ENCODE measurements around the gene CRTAC1. TPM values are rescaled to one million over a fixed set of nuclear protein-coding genes. Genes with fewer than 3 reads are reported as not detected.

The CRTAC1 gene
- total RNA-seq, 2 experiments from 2014 or later, result not detected

DNA sequence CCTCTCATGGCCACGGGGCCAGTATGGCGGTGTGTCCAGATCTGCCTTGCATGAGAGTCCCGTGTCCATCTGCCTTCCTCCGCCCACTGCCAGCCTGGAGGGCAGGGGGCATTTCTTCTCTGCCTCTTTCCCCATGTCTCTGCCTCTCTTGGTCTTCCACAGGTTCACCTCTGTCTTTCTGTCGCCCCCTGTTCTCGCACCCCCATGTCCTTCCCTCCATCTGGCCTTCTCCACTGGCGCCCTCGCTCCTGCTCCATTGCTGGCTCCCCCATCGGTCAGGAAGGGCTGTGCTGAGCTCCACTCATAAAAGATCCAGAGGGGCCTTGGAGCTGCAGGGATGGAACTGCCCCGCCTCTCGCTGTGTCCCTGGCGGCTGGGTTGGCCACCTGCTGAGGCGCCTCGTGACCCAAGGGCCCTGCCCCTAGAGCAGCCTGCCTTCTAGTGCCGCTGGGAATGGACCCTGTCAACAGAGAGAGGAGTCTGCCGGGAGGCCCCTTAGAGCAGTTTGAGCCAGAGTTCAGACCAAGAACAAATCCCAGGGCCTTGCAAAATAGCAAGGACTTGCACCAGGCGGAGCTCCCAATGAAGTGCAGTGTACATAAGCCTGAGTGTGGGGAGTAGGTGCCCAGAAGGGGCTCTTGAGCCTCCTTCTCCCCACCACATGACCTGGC is 138.8 kb downstream of the CRTAC1 start:
- Mint-ChIP-seq H3K4me1 (no peaks in the 10 kb centered on the region), H3K27ac (no peak overlapping the region), H3K36me3 (no peaks in the 10 kb centered on the region), H3K9me3 (ENCODE audit: low read depth) (no peaks in the 10 kb centered on the region), H3K27me3 (peaks cover 13% of the 10 kb centered on the region), H3K4me3 (no peak overlapping the region)
- no peak for DNase-seq
- no peak for ATAC-seq
- CTCF ChIA-PET, result no interaction called here

DNA sequence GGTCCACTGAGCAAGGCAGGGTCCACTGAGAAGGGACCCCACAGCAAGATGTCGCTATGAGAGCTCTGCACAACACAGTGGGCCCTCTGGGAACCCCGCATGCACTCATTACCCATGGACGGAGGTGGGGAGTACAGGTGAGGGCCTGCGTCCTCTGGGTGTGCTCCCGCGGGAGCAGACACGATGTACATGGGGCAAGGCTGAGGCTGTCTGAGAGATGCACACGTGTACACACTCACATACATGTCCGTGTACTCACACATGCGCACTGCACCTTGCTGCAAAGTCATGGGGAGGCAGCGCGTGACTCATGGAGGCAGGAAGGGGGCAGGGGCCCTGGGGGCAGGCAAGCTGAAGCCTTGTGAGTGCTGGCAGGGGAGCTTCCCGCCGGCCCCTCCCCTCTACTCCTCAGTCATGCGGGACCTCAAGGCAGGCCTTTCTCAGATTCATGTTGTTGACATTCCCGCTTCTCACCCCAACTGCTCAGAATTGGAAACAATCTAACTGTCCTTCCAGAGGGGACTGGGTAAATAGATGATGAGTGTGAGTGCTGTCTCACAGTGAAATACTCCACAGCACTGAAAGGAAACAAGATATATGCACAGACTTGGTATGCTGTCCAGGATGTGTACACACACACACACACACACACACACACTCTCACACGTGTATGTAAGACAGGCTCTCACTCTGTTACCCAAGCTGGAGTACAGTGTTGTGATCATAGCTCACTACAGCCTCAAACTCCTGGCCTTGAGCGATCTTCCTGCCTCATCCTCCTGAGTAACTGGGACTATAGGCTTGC is 140.8 kb downstream of the CRTAC1 start:
- no peaks in the 10 kb centered on the region for H3K9me3 Mint-ChIP-seq (ENCODE audit: low read depth)

DNA sequence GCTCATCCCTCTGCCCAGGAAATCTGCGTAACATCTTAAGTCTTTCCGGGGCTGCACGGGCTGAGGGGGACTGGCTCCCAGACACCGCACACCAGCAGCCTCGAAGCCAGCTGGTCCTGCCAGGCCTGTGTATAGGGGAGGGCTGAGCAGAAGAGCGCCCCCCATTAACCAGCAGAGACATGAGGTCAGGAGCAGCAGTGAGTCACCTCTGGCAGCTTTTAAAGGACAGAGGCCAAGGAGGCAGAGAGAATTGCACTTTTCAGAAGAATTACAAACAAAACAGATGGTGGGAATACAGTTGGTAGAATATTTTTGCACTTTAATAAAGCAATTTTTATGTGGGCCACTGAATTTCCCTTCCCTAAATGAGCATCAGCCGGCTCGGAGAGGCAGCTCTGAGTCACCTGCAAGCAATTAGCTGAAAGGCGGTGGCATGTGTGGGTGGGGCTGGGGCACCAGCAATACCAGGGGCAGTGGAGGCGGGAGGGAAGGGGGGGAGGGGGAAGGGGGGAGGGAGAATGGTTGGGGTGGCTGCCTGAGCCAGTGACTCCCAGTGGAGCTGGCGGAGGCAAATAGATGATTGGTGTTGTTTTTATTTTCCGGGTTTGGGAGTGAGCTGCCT is 141.7 kb downstream of the CRTAC1 start:
- no peak overlapping the region for H3K4me3 Mint-ChIP-seq
- no peak overlapping the region for H3K27ac Mint-ChIP-seq
- CTCF ChIA-PET, result interaction anchor here (0.8 to 1.3 kb wide), 3 partner anchors 20 to 421 kb away, joined by 3 read pairs; no protein-coding TSS in a partner anchor
- H3K27me3 Mint-ChIP-seq, result peaks cover 10% of the 10 kb centered on the region
- DNase-seq (no peak), ATAC-seq (no peak)
- no peaks in the 10 kb centered on the region for H3K36me3 Mint-ChIP-seq
- H3K4me1 Mint-ChIP-seq, result no peaks in the 10 kb centered on the region
- no peaks in the 10 kb centered on the region for H3K9me3 Mint-ChIP-seq (ENCODE audit: low read depth)

More for the DNA sequence above, 140.8 kb downstream of the CRTAC1 start:
- H3K27ac Mint-ChIP-seq, result no peak overlapping the region
- DNase-seq, result no peak
- ATAC-seq, result no peak
- H3K27me3 Mint-ChIP-seq, result peaks cover 13% of the 10 kb centered on the region
- CTCF ChIA-PET, result interaction anchor here (1.3 kb wide), 1 partner anchor 21 kb away, joined by 3 read pairs; no protein-coding TSS in a partner anchor
- H3K4me1 Mint-ChIP-seq, result no peaks in the 10 kb centered on the region
- H3K4me3 Mint-ChIP-seq, result no peak overlapping the region
- H3K36me3 Mint-ChIP-seq, result no peaks in the 10 kb centered on the region

DNA sequence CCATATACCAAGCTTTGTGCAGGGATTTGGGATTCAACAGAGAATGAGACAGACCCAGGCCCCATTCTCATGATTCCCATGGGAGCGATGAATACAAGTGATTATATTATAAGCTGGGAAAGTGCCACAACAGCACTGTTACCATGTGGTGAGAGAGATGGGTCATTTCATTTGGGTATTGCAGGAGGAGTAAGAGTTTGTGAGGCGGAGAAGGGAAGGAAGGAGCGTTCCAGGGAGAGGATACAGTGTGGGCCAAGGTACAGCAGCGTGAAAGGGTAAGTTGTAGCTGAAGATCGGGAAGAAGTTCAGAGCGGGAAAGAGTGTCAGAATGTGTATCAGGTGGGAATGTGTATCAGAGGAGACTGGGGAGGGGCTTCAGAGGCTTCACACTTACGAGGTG is 142.3 kb downstream of the CRTAC1 start:
- H3K4me3 Mint-ChIP-seq, result no peak overlapping the region
- H3K27me3 Mint-ChIP-seq, result peaks cover 6% of the 10 kb centered on the region
- DNase-seq (no peak), ATAC-seq (no peak)
- no peaks in the 10 kb centered on the region for H3K36me3 Mint-ChIP-seq
- CTCF ChIA-PET, result interaction anchor here (0.8 to 1.1 kb wide), 3 partner anchors 20 to 421 kb away, joined by 3 read pairs; no protein-coding TSS in a partner anchor
- no peaks in the 10 kb centered on the region for H3K9me3 Mint-ChIP-seq (ENCODE audit: low read depth)
- H3K4me1 Mint-ChIP-seq, result no peaks in the 10 kb centered on the region
- H3K27ac Mint-ChIP-seq, result no peak overlapping the region

DNA sequence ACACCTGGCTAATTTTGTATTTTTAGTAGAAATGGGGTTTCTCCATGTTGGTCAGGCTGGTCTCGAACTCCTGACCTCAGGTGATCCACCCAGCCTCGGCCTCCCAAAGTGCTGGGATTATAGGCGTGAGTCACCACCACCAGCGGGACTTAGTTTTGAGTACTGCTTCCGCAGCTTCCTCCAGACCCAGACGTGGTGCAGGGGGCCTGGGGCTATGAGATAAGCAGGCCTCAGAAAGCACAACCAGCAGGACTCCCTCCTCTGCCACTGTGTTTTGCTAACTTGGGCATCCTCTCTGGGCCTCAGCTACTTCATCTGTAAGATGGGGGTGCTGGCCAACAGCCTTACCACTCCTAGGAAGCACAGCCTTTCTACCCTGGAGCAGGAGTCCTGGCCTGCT is 143.0 kb downstream of the CRTAC1 start:
- CTCF ChIA-PET, result interaction anchor here (1.1 kb wide), 1 partner anchor 19 kb away, joined by 3 read pairs; no protein-coding TSS in a partner anchor
- ATAC-seq (no peak), DNase-seq (no peak)
- Mint-ChIP-seq H3K36me3 (no peaks in the 10 kb centered on the region), H3K27me3 (peaks cover under 1% of the 10 kb centered on the region), H3K4me3 (no peak overlapping the region), H3K4me1 (no peaks in the 10 kb centered on the region), H3K9me3 (ENCODE audit: low read depth) (no peaks in the 10 kb centered on the region), H3K27ac (no peak overlapping the region)

DNA sequence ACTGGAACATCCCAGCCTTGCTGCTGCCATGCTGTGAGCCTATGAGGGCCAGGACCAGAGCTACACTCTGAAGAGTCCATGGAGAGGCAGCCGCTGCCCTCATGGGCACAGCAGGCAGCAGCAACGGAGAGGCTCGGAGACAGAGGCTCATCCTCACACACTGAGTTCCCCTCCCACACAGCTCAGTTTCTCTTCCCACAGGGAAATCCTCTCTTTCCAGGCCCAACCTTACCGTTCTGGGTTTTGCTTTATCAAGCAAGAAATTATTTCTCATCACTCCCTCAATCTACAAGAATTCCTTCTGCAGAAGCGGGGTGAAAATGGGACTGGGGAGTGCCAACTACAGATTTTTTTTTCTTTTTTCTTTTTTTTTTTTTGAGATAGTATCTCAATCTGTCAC is 144.1 kb downstream of the CRTAC1 start:
- Mint-ChIP-seq H3K36me3 (no peaks in the 10 kb centered on the region), H3K27ac (no peak overlapping the region), H3K27me3 (no peaks in the 10 kb centered on the region), H3K9me3 (ENCODE audit: low read depth) (no peaks in the 10 kb centered on the region), H3K4me1 (no peaks in the 10 kb centered on the region), H3K4me3 (no peak overlapping the region)
- DNase-seq, result no peak
- CTCF ChIA-PET, result interaction anchor here (0.8 to 1.5 kb wide), 2 partner anchors 28 to 155 kb away, joined by 4 read pairs; no protein-coding TSS in a partner anchor
- ATAC-seq, result no peak

DNA sequence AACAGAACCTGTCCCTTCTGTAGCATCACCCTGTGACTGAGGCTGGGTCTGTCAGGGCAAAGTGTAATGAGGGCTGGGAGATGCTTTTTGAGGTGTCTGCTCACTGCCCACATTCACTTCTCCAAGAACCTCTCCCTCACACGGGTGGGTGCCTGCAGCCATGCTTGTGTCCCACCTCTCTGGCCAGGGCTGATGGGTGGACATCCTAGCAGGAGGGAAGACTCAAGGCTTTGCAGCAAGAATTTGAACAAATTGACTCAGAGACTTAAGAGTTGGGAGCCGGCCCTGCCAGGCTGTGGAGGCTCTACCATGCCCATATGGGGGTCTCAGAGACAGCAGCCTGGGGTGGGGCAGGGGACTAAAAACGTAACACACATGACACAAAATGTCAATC is 147.3 kb downstream of the CRTAC1 start:
- Mint-ChIP-seq H3K4me3 (no peak overlapping the region), H3K27ac (no peak overlapping the region), H3K36me3 (no peaks in the 10 kb centered on the region), H3K4me1 (no peaks in the 10 kb centered on the region), H3K9me3 (ENCODE audit: low read depth) (no peaks in the 10 kb centered on the region), H3K27me3 (no peaks in the 10 kb centered on the region)
- ATAC-seq (no peak), DNase-seq (no peak)
- CTCF ChIA-PET, result no interaction called here

DNA sequence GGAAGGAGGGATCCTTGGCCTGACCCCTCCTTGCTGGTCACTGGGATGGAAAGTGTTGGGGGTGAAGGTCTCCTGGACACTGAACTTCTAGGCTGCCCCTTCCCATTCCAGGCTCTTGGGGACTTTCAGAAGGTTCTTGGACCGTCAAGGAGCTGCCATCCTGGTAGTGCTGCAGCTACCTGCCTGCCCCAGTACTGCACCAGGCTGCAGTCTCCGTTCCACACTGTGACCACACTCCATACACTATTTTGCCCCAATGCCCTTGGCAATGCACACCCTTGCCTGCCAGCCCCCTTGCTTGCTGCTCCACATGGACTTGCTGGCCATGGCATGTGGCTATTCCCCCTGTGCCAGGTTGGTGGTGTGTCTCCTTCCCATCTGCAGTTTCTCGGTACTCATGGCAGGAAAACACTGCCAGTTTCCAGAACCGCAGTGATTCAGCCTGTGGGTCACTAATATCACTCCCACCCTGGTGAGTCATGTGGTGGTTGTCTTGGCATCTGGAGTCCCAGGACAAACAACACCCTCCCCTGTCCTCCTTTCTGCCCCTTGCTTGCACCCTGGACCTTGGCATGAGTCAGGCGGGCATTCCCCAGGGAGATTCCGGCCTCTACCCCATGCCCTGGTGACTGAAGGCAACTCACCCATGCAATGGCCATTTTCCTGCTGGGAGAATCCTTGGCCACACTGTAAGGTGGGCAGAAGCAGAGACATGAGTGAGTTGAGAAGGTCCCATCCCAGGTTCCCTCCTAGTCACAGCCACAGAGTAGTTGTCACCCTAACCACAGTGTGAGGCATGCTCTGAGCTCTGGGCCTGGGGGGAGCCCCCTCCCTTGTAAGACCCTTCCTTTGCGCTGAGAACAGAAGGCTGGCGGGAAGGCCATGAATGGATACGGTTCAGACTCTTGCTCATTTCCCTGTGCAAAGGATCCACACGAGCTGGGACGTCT is 148.0 kb downstream of the CRTAC1 start:
- Mint-ChIP-seq H3K27me3 (no peaks in the 10 kb centered on the region), H3K4me1 (no peaks in the 10 kb centered on the region), H3K27ac (no peak overlapping the region), H3K36me3 (no peaks in the 10 kb centered on the region), H3K4me3 (no peak overlapping the region), H3K9me3 (ENCODE audit: low read depth) (no peaks in the 10 kb centered on the region)
- DNase-seq (no peak), ATAC-seq (no peak)
- CTCF ChIA-PET, result interaction anchor here (0.8 kb wide), 1 partner anchor 90 kb away, joined by 3 read pairs; no protein-coding TSS in a partner anchor

DNA sequence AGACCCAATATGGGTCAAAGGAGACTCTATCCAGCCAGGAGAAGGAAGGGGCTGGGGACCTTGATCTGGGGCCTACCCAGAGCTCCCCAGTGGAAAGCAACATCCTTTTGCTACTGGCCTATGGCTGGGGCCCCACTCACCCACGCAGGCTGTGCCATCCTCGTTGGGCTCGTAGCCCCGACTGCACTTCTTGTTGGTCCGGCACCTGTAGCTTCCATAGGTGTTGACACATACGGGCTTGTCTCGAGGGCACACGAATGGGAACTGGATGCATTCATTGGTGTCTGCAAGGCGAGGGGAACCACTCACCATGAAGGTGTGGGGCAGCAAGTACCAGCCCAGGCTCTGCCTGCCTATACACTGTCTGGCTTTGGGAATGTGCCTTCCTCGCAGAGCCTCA is 150.3 kb downstream of the CRTAC1 start:
- CTCF ChIA-PET, result interaction anchor here (1.4 kb wide), 2 partner anchors 11 to 88 kb away, joined by 4 read pairs; no protein-coding TSS in a partner anchor
- H3K27me3 Mint-ChIP-seq, result no peaks in the 10 kb centered on the region
- no peak for ATAC-seq
- no peaks in the 10 kb centered on the region for H3K36me3 Mint-ChIP-seq
- no peaks in the 10 kb centered on the region for H3K9me3 Mint-ChIP-seq (ENCODE audit: low read depth)
- no peak overlapping the region for H3K4me3 Mint-ChIP-seq
- H3K27ac Mint-ChIP-seq, result no peak overlapping the region
- DNase-seq, result no peak
- no peaks in the 10 kb centered on the region for H3K4me1 Mint-ChIP-seq

DNA sequence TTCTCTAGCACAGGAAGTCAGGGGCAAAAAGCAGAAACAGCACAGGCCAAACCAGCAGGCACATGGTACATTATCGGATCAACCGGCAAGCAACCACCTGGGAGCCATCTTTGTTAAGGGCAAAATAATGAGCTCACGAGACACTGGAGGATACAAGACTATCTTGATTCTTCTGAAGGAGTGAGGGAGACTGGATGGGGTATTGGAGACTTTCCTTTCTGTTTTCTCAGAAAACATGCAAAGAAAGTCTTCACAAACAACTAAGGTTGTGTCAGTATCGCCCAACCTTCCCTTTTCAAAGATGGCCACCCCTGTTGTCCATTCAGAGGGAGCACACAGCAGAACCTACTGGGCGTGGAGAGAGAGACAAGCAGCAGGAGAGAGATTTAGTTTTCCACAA is 151.2 kb downstream of the CRTAC1 start:
- Mint-ChIP-seq H3K9me3 (ENCODE audit: low read depth) (no peaks in the 10 kb centered on the region), H3K4me1 (no peaks in the 10 kb centered on the region), H3K27ac (no peak overlapping the region), H3K27me3 (peaks cover 3% of the 10 kb centered on the region), H3K4me3 (no peak overlapping the region), H3K36me3 (no peaks in the 10 kb centered on the region)
- ATAC-seq (no peak), DNase-seq (no peak)
- CTCF ChIA-PET, result interaction anchor here (1.4 kb wide), 1 partner anchor 10 kb away, joined by 4 read pairs; no protein-coding TSS in a partner anchor

DNA sequence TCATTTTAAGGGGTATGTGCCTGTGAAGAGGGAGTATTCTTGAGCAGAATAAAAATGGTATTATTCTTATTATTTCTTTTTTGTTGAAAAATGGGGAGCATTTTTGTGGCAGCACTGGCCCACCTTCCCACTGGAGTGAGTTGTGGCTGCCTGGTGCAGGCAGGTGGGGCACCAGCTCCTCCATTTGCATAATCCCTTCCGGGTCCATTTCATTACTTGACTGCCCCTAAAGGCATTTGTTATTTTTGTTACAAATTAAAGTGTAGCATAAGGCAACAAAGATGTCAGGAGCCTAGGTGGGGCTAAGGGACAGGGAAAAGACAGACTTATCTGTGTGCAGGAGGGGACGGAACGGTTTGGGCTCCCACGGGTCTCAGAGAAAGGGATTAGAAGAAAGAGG is 154.0 kb downstream of the CRTAC1 start:
- H3K4me1 Mint-ChIP-seq, result no peaks in the 10 kb centered on the region
- ATAC-seq (no peak), DNase-seq (no peak)
- H3K27ac Mint-ChIP-seq, result no peak overlapping the region
- CTCF ChIA-PET, result interaction anchor here (1.0 to 2.3 kb wide), 3 partner anchors 84 to 174 kb away, joined by 4 to 6 read pairs (median 4); no protein-coding TSS in a partner anchor
- H3K9me3 Mint-ChIP-seq (ENCODE audit: low read depth), result no peaks in the 10 kb centered on the region
- H3K27me3 Mint-ChIP-seq, result peaks cover 8% of the 10 kb centered on the region
- no peak overlapping the region for H3K4me3 Mint-ChIP-seq
- no peaks in the 10 kb centered on the region for H3K36me3 Mint-ChIP-seq

DNA sequence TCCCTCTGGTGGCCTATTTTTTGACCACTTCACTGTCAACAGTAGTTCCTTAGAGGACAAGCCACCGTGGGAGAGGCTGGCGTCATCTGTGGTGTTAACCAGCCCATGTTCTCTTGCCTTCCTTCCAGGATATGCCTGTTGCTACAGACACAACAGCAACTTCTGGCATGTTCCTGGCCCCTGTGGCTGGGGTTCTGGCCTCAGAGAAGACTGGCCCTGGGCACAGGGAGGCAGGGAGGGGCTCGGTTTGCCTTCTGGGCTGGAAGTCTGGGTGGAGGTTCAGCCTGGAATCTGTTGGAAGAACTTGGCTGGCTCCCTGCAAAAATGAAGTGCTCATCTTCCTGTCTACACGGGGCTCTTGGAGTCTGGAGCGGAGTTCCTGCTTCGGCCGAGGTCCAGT is 155.0 kb downstream of the CRTAC1 start:
- H3K4me1 Mint-ChIP-seq, result no peaks in the 10 kb centered on the region
- peaks cover 12% of the 10 kb centered on the region for H3K27me3 Mint-ChIP-seq
- DNase-seq (no peak), ATAC-seq (no peak)
- H3K9me3 Mint-ChIP-seq (ENCODE audit: low read depth), result no peaks in the 10 kb centered on the region
- CTCF ChIA-PET, result interaction anchor here (1.0 kb wide), 1 partner anchor 166 kb away, joined by 4 read pairs; no protein-coding TSS in a partner anchor
- no peak overlapping the region for H3K27ac Mint-ChIP-seq
- no peak overlapping the region for H3K4me3 Mint-ChIP-seq
- H3K36me3 Mint-ChIP-seq, result no peaks in the 10 kb centered on the region

All from activated CD8-positive, alpha-beta memory T cell treated with anti-CD3 and anti-CD28 coated beads, Interleukin-2, amount 10 ng/mL, durations not matched to agents 7 days and 5 days (primary cell).